Fibroblast of pulmonary artery (primary cell): ENCODE measurements around the gene DPEP1.

Source experiments
- DNase-seq: peaks from one replicate; pipeline ENCODE4 v3.0.0-alpha.2; 2010; ENCODE audit warnings: low read depth
- H3K4me3 ChIP-seq: replicated peaks from 2 replicates; pipeline ENCODE4 v1.5.1; 2011; ENCODE audit warnings: low read depth, mild to moderate bottlenecking, control low read depth, low read length, moderate library complexity
- TF ChIP-seq, protein P1 (sequence below): IDR thresholded peaks from 2 replicates; pipeline ENCODE4 v1.5.1; 2011; ENCODE audit warnings: mild to moderate bottlenecking, control low read depth, low read length, inconsistent platforms; ENCODE audit errors: missing control alignments

DPEP1 gene

GRCh38 chr16:89641458-89642119 lies 28.1 kb downstream of the DPEP1 start:
- H3K4me3 ChIP-seq, result no peak overlapping the region
- TF ChIP-seq, protein P1, sequence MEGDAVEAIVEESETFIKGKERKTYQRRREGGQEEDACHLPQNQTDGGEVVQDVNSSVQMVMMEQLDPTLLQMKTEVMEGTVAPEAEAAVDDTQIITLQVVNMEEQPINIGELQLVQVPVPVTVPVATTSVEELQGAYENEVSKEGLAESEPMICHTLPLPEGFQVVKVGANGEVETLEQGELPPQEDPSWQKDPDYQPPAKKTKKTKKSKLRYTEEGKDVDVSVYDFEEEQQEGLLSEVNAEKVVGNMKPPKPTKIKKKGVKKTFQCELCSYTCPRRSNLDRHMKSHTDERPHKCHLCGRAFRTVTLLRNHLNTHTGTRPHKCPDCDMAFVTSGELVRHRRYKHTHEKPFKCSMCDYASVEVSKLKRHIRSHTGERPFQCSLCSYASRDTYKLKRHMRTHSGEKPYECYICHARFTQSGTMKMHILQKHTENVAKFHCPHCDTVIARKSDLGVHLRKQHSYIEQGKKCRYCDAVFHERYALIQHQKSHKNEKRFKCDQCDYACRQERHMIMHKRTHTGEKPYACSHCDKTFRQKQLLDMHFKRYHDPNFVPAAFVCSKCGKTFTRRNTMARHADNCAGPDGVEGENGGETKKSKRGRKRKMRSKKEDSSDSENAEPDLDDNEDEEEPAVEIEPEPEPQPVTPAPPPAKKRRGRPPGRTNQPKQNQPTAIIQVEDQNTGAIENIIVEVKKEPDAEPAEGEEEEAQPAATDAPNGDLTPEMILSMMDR, result no peak
- DNase-seq, result no peak

DNA sequence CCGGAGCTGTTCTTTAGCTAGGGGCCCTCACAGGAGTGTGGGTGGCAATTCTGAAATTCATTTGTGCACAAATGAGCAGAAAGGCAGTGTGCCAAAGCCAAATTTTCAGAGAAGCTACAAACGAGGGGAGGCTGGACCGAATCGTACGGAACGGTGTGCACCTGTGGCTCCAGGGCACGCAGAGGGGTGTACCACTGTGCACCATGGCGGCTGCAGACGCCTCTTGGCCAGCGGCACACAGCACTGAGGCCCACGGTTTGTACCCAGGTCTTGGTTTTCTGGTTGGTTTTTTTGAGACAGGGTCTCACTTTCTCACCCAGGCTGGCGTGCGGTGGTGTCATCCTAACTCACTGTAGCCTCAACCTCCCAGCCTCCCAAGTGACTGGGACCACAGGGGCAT lies 29.1 kb downstream of the DPEP1 start:
- TF ChIP-seq, protein P1, result no peak
- H3K4me3 ChIP-seq, result no peak overlapping the region
- DNase-seq, result no peak

DNA sequence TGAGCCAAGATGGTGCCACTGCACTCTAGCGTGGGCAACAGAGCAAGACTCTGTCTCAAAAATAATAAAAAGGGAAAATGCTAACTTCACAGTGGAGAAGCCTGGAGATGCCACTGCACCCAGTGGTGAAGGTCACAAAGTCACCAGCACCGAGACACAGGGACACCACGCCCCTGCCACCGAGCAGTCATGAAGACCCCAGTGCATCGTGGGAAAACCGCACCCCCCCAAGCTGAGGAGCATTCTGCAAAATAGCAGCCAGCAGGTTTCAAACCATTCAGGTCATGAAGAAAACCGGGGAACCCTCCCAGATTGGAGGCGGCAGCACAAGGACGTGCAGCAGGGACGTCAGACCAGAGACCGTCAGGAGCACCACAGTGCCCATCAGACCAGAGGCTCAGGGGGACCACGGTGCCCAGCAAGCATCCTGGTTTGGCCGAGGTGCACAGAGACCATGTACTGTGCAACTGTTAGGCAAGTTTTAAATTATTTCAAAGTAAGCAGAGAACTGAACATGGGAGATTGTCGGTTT lies 30.4 kb downstream of the DPEP1 start:
- no peak for DNase-seq
- TF ChIP-seq, protein P1, result no peak
- no peak overlapping the region for H3K4me3 ChIP-seq

DNA sequence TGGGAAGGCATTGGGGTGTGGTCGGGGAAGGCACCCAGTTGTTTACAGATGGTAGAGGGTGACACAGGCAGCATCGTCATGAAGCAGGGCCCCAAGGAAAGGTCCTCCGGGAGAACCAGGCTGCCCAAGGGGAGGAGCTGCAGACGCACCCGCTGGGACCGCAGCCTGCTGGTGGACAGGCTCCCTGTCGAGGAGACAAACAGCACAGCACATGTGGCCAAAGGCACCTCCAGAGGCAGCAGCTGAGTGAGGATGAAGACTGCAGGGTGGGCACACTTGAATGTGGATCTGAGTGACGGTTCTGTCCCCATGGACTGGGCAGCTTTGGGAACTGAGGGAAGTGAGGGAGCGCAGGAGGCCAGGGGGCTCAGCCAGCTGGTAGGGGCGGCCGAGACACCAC lies 31.7 kb downstream of the DPEP1 start:
- TF ChIP-seq, protein P1, result no peak
- no peak for DNase-seq

GRCh38 chr16:89646270-89646669 lies 32.8 kb downstream of the DPEP1 start:
- no peak overlapping the region for H3K4me3 ChIP-seq
- DNase-seq, result no peak
- TF ChIP-seq, protein P1, result no peak

More for the DNA sequence above, 31.7 kb downstream of the DPEP1 start:
- no peak overlapping the region for H3K4me3 ChIP-seq

- no peak overlapping the region for H3K4me3 ChIP-seq
- TF ChIP-seq, protein P1, result no peak
- DNase-seq, result no peak
These were observed 33.5 kb downstream of the DPEP1 start for GRCh38 chr16:89646906-89647305.

- no peak overlapping the region for H3K4me3 ChIP-seq
- TF ChIP-seq, protein P1, result no peak
- no peak for DNase-seq
These were observed 38.1 kb downstream of the DPEP1 start for GRCh38 chr16:89651584-89651983.
